Caki2 (cell line): ENCODE measurements around the gene MPV17. TPM values are rescaled to one million over a fixed set of nuclear protein-coding genes. Genes with fewer than 3 reads are reported as not detected.

Experiments
- total RNA-seq: library from RNA; depleted of rRNA; stranded (reverse); fragments of >200 nt; shearing (Covaris generic); gene quantifications from 2 replicates; pipeline ENCODE4 v1.2.3, GENCODE V29; 2014; ENCODE audit warnings: low replicate concordance; rRNA removed

MPV17 gene
- total RNA-seq, 1 experiment from 2014 or later, result 76.2 TPM

Other genes starting within 250 kb of the MPV17 start
- 0.07 and 0.58 TPM in 2 replicates for gene EMILIN1, start 244.5 kb downstream of the MPV17 start, total RNA-seq
- gene KHK, start 236.3 kb downstream of the MPV17 start, total RNA-seq, result 3.2 and 4.8 TPM in 2 replicates
- gene CGREF1, start 204.0 kb downstream of the MPV17 start, total RNA-seq, result 7.1 and 10.3 TPM in 2 replicates
- gene ABHD1, start 199.3 kb downstream of the MPV17 start, total RNA-seq, result 0.78 TPM in 1 of 2 replicates, not detected in the other
- gene PREB, start 188.5 kb downstream of the MPV17 start, total RNA-seq, result 64.5 and 102 TPM in 2 replicates
- gene PRR30, start 183.7 kb downstream of the MPV17 start, total RNA-seq, result not detected in 2 replicates
- not detected in 2 replicates for gene TCF23, start 174.1 kb downstream of the MPV17 start, total RNA-seq
- 284 and 308 TPM in 2 replicates for gene ATRAID, start 111.1 kb downstream of the MPV17 start, total RNA-seq
- 15.4 and 15.9 TPM in 2 replicates for gene SLC5A6, start 110.8 kb downstream of the MPV17 start, total RNA-seq
- gene CAD, start 105.7 kb downstream of the MPV17 start, total RNA-seq, result 34.9 and 37.0 TPM in 2 replicates
- not detected in 2 replicates for gene SLC30A3, start 60.0 kb downstream of the MPV17 start, total RNA-seq
- not detected in 2 replicates for gene DNAJC5G, start 47.7 kb downstream of the MPV17 start, total RNA-seq
- not detected in 2 replicates for gene TRIM54, start 40.7 kb downstream of the MPV17 start, total RNA-seq
- gene UCN, start 14.7 kb downstream of the MPV17 start, total RNA-seq, result 2.2 and 5.3 TPM in 2 replicates
- gene GTF3C2, start 33.7 kb upstream of the MPV17 start, total RNA-seq, result 68.2 and 70.7 TPM in 2 replicates
- 23.5 and 43.0 TPM in 2 replicates for gene EIF2B4, start 47.2 kb upstream of the MPV17 start, total RNA-seq
- gene SNX17, start 47.5 kb upstream of the MPV17 start, total RNA-seq, result 307 and 358 TPM in 2 replicates
- 12.3 and 19.0 TPM in 2 replicates for gene ZNF513, start 57.6 kb upstream of the MPV17 start, total RNA-seq
- 148 and 186 TPM in 2 replicates for gene PPM1G, start 86.5 kb upstream of the MPV17 start, total RNA-seq
- gene NRBP1, start 105.5 kb upstream of the MPV17 start, total RNA-seq, result 146 and 150 TPM in 2 replicates
- gene KRTCAP3, start 119.3 kb upstream of the MPV17 start, total RNA-seq, result not detected in 2 replicates
- gene IFT172, start 166.6 kb upstream of the MPV17 start, total RNA-seq, result 8.6 and 13.9 TPM in 2 replicates
- 9.0 and 11.4 TPM in 2 replicates for gene FNDC4, start 172.1 kb upstream of the MPV17 start, total RNA-seq
- 6.0 and 8.9 TPM in 2 replicates for gene GCKR, start 173.7 kb upstream of the MPV17 start, total RNA-seq